Superior temporal gyrus (tissue), 1 donor: Measurements from ENCODE around the gene DYNLT3.

Experiments
- DNase-seq: peaks from one replicate; pipeline ENCODE4 v3.0.0-alpha.2; 2016; ENCODE audit errors: extremely low spot score

Gene DYNLT3

GRCh38 chrX:37844622-37845021, 2.7 kb downstream of the DYNLT3 start:
- DNase-seq = no peak

- DNase-seq = no peak
Observed at GRCh38 chrX:37840931-37841330, 6.4 kb downstream of the DYNLT3 start.

DNA sequence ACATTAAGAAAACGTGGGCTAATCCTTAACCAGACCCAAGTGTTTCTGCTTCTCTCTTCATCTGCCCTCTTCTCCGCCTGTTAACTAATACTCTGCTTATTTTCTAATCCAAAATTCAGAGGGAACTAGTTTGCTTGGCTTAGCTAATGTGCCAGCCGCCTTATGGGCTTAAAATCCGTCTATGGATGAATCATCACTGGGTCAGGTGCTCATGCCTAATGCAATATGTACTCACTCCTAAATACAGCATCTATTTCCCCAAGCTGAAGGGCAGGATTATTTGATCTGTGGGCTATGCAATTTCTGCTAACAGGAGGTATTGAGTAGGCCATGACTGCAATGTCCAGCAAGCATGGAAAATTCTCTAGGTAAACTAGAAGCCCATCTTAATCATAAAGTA, 12.4 kb downstream of the DYNLT3 start:
- DNase-seq = no peak

GRCh38 chrX:37830371-37830770, 17.0 kb downstream of the DYNLT3 start:
- DNase-seq = no peak

GRCh38 chrX:37829721-37830120, 17.6 kb downstream of the DYNLT3 start:
- DNase-seq = no peak

DNA sequence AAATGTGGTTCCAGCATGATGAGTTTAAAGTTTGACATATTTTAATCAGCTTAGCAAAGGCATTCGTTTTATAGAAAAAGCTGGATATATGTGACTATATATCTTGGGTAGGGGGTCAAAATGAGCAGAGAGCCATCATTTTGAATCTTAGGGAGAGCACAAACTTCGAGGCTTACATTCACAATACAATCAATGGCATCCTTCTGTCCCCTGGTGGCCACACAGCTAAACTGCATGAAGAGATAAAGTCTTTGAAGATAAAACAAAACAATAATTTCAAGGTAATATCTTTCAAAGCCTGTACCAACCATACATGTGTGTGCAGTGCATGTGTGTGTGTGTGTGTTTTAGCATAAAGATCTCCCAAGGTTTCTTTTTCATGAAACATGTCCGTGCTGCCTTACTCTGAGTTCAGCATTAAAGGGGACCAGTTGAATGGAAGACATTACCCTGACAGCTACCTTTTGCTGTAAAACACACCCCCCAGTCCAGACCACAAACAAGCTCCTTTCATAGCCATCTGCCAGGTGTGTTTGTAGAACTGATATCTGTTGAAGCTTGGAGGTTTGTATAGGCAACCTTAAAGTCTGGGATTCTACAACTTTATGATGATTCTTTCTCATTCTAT, 22.0 kb downstream of the DYNLT3 start:
- peak; percentile 61 for DNase-seq

DNA sequence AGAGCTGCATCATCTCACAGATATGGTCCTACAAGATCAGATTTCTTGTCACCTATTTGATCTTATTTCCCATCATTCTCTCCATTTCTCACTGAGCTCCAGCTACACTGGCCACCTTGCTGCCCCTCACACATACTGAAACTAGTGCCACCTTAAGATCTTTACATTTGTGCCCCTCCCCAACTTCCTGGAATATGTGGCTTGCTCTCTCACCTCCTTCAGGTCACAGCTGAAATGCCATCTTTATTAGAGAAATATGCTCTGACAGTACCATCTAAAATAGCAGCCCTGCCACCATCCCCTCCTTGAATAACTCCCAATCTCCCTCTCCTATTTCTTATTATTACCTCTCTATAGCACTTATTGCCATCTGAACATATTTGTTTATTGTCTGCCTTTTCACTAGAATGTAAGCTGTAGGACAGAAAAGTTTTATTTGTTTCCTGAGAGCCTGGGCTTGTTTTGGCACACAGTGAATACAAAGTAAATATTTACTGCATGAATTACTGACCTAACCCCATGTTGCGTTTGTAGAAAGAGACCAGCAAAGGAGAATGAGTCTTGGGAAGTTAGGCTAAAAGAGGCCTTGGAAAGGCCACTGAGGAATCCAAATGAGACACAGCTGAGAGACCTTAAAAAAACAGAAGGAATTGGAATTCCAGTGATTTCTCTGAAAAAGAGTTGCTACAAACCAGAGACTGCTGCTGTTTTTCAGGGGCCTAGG, 22.7 kb downstream of the DYNLT3 start:
- DNase-seq = no peak

DNA sequence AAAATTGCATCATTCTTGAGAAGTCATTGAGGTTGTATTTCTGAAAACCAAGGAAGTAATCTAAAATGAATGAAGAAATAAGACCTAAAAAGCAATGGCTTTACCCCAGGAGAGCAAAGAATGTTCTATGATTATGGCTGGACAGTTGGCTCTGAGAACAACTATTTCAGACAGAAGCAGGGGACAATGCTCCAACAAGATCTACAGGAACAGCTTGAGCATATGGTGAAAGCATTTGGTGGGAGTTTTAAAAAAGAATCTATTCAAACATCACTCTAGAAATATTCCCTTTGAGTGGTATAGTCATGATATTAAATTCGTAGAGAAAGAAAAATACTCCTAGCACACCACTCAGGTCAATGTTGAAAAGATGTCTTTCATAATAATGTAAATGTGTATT, 26.7 kb downstream of the DYNLT3 start:
- no peak for DNase-seq

DNA sequence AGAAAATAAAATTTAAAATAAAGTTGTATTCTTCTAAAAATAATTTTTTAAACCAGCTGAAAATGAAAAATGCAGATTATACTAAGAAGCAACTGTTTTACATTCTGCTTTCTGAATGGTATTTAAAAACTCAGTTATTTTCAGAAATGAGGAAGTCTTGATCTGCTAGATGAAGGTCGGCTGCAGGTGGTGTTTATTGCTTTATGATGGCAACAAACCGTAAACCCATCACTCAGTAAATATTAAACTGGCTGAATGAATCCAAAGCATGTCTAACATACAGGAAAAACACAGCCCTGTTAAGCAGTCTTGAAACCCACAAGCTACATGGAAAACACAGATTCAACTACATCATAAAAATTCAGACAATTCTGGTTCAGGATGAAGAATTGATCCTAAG, 29.3 kb downstream of the DYNLT3 start:
- no peak for DNase-seq

DNA sequence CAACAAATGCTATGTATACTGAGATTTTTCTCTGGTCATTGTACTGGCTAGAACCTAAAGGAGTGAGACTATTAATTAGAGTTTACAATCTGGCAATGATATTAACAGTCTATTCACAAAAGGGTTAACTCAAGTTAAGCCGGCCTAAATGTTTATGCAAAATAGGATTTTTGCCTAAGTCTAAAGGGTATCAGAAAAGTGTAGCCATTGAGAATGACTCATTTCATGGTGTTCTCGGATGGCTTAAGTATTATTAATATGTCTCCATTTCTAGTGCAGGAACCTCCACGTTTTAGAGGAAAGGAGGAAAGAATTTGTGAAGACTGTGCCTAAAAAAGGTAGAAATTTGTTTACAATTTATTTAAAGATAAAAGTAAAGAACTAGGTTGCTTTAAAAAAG, 29.8 kb downstream of the DYNLT3 start:
- DNase-seq = no peak

DNA sequence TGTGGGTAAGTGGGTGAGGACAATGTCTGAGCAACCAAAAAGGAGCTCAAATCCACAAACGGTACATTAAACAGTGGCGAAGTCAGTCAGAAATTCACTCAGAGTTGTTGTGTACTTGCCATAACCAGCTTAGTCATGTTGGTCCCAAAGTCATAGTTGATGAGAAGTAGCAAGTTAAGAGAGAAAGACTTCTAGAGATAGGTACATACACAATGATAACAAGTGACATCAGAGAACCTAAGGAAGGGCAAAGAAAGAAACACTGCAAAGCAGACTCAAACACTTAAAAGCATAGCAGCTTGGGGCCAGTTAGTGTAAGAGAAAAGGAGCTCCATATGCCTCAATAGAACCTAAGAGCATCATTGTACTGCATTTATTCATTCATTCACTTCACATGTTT, 30.2 kb downstream of the DYNLT3 start:
- DNase-seq = no peak

DNA sequence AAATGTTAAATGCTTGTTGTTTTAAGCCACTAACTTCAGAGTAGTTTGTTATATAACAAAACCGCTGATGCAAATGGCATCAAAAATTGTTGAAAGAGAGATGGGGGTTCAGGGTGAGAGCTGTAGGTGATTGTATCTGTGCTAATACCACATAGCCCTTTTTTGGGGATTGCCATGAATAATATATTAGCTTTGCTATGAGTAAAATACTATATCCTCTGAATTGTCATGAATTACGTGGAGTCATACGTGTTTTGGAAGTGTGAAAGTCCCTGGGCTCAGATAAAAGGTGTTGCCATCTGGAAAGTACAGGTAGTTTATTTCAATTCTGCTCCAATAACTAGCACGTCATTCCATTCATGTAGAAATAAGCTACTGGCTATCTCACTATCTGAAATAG, 30.6 kb downstream of the DYNLT3 start:
- no peak for DNase-seq

DNA sequence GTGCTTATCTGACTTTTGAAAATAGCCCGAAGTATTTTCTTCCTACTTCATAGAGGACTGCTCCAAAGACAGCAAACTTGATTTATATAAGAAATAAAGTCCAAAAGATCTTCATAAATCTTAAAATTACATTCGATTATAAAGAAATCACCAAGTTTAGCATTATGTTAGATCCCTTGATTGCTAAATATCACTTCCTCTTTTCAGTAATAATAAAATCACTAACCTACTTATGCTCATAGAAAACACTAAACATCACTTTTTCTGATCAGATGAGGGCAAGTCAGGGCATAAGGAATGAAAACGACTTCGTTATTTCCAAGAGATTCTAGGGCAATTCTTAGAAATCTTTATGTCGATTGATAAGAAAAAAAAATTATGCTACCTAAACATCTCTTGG, 32.0 kb downstream of the DYNLT3 start:
- DNase-seq = no peak

DNA sequence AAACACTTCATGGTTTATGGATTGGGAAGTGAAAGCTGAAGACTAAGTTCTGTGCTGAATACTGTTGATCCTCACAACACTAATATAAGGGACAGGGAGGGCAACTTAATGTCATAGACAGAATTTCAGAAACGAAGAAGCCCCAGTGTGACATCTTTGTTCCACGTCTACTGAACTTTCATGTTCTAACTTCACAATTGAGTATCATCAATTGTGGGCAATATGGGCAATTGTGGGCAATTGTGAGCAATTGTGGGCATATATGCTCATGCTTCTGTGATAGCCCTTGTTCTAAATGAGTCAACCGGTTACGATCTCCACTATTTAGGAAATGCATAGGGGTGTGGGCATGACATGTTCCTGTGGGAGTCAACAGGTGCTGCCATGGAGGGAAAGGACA, 33.8 kb downstream of the DYNLT3 start:
- no peak for DNase-seq

GRCh38 chrX:37812110-37812509, 35.3 kb downstream of the DYNLT3 start:
- DNase-seq = no peak

- DNase-seq = no peak
Observed at GRCh38 chrX:37809970-37810369, 37.4 kb downstream of the DYNLT3 start.

DNA sequence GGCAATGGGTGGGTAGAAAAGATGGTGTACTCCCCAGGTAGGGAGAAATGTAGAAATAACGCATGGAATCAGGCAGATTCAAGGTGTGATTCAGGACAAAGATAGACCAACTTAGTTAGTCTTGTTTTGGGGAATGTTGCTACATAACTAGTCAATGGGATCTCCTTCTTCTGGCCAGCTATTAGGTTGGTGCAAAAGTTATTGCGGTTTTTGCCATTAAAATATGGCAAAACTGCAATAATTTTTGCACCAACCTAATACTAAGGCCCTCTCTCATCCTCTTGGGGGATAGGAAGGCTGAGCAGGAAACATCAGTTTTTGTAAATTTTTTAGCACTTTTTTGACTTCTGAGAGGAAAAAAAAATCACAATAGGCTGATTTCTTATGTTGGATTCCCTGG, 44.3 kb downstream of the DYNLT3 start:
- DNase-seq = no peak

GRCh38 chrX:37802028-37802427, 45.3 kb downstream of the DYNLT3 start:
- no peak for DNase-seq

DNA sequence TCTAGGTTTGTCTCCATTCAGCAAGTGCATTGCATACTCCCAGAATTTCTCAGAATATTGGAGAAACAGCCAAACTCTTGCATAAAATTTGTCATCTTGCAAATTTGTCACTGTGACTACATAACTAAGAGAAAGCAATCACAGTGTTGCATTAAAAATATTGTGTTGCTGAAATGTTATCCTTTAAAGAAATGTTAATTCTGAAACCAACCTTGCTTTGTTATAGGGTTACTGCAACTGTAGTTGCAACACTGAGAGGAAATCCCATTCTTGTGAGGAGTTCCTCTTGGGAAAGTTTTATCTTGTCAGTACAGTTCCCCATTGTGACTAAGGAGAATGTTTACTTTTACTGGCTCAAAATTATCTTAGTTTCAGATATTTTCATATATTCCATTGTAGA, 46.7 kb downstream of the DYNLT3 start:
- DNase-seq = no peak

GRCh38 chrX:37799936-37800335, 47.4 kb downstream of the DYNLT3 start:
- no peak for DNase-seq

DNA sequence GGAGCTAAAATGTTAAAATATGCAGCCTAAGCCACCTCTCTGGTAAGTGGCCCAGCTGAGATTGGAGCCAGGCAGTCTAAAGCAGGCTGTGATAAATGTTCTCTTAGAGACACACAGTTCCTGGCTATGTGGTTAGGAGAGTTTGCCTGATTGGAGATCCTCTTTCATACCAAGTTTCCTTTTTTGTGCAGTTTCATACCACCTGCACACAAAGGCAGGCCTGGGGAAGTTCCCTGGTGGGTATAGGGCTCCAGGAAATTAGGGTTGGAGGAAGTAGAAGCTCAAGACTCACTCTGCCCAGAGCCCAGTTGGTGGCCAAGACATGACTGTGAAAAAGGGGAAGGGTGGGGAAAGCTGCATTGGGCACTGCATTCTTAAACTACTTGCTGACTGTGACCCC, 50.6 kb downstream of the DYNLT3 start:
- DNase-seq = no peak

DNA sequence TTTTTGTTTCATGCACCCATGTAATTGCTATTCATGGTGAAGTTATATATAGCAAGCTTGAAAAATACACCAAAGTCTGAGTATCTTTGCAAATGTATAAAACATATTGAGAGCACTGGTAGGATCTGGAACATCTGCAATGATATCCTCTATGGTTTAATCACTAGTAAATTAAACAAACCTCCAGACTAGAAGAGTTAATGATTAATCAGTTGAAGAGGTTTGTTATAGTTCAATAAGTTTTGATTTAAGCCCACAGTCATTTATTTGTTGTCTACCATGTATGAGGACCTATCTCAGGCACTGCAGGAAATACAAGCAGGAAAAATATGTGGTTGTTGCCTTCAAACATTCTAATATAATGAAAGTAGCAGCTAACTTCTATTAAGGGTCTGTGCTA, 51.1 kb downstream of the DYNLT3 start:
- DNase-seq = no peak
